GM21529 (cell line): ENCODE measurements around the gene SSH2.
"Not testable (repeated sequence)": the region's sequence is repeated elsewhere in the genome, so short reads cannot be mapped to it uniquely, and the experiment has no call there.

Experiments
- ATAC-seq: cut with Tn5 transposase; IDR thresholded peaks from one replicate; pipeline ENCODE4 v1.9.1; 2021; ENCODE audit not compliant: unreplicated experiment

The SSH2 gene

GRCh38 chr17:29929006-29929532 is 959 bp downstream of the SSH2 start:
- no peak for ATAC-seq

DNA sequence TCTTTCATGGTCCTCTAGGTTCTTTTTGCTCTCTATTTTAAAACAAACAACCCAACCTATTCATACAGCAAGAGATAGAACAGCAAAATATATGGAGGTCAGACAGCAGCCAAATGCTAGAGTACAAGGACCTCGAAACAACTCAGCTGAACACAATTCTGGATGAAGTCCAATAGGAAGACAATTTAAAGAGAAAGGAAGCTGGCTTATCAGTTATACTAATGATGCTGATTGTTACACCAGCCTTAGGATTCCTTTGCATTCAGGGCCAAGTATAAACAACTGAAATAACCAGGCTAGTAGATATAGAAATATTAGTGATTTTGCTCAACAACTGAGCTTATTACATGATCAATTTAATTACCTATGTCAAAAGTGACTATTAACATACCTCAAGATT is 2.5 kb downstream of the SSH2 start:
- no peak for ATAC-seq

- no peak for ATAC-seq
Measured at GRCh38 chr17:29924786-29925185, 5.2 kb downstream of the SSH2 start.

- ATAC-seq: no peak
Measured at GRCh38 chr17:29918922-29919856, 10.8 kb downstream of the SSH2 start.

- ATAC-seq: no peak
Measured at GRCh38 chr17:29918016-29918415, 12.0 kb downstream of the SSH2 start.

GRCh38 chr17:29914819-29915537 is 15.1 kb downstream of the SSH2 start:
- ATAC-seq: no peak

DNA sequence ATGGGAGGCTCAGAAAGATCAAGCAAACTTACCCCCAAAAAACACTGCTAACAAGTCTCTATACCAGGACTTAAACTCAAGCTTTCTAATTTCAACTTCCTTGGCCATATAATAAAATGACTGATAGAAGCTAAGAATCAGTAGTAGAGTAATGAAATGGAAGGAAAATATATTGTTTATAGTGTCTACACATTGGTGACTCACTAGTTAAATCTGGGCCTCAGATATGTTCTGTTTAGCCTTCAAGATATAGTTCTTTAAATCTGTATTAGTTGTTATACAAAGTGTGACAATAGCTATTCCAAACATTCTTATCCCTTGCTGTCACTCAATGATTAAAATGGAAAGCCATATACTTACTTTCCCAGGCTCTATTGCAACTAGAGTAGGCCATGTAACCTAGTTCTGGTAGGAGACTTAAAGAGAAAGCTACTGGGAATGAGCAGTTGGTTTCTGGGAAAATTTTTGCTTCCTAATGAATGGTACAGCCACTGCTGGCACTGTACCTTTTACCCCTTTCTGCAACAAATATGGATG is 18.3 kb downstream of the SSH2 start:
- ATAC-seq: no peak

DNA sequence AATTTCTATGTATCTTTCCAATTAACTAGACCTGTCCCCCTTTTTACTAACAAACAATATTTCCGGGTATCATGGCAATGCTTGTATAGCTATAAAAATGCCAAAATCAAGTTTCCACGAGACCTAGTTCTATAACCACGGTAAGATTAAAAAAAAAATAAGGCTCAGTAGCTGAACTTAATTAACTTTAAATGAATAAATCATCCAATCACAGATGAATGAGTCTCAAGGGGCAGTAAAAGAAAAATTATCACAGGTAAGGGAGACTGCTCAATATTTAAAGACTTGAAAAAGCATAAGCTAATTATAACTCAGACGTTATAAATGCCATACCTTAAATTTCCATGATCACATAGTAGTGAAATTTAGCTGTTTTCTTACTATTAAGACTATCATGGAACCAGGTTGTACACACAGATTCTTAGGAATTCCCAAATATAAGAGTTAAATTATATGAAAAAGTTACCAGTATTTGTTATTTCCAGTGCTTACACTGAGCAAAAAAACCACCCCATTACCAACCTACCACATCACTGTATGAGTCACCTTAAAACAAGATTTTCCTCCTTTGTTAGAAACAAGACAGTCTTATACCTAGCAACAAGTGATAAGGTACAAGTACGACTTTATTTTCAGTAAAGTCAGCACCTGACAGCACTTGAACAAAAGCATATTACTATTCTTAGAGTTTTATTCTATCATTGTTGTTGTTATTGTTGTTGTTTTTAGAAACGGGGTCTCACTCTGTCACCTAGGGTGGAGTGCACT is 20.6 kb downstream of the SSH2 start:
- no peak for ATAC-seq

DNA sequence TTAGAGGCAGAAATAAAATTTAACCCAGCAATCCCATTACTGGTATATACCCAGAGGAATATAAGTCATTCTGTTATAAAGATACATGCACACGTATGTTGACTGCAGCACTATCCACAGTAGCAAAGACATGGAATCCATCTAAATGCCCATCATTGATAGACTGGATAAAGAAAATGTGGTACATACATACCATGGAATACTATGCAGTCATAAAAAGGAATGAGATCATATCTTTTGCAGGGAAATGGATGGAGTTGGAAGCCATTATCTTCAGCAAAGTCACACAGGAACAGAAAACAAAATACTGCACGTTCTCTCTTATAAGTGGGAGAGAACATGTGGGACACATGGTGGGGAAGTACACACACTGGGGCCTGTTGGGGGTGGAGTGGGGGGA is 23.1 kb downstream of the SSH2 start:
- no peak for ATAC-seq

DNA sequence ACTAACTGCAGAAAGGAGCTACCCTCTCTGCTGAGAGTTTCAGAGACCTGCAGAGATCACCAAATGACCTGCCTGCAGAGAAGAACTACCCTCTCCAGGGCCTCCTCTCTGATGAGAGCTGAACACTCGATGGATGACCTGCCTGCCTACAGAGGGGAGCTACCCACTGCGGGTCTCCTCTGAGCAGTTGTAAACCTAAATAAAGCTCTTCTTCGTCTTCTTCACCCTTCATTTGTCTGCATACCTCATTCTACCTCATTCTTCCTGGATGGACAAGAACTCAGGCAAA is 24.2 kb downstream of the SSH2 start:
- no peak for ATAC-seq

GRCh38 chr17:29905086-29905878 is 24.7 kb downstream of the SSH2 start:
- ATAC-seq: no peak

DNA sequence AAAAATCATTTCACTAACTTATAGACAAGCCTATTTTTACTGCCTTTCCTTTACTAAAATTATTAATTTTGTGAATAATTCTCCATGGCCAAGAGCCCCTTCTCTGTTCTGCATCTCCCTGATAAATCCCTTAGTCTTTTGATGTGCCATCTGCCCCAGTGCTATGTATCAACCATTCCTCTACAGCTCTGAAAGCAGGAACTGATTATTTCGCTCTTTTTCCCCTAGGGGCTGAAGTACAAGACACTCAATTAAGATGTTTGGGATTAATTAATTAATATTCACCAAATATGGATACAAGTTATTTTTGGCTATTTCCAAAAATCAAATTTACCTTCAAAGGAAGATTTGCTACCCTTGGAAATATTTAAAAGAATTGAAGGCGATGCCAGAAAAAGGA is 26.6 kb downstream of the SSH2 start:
- no peak for ATAC-seq

DNA sequence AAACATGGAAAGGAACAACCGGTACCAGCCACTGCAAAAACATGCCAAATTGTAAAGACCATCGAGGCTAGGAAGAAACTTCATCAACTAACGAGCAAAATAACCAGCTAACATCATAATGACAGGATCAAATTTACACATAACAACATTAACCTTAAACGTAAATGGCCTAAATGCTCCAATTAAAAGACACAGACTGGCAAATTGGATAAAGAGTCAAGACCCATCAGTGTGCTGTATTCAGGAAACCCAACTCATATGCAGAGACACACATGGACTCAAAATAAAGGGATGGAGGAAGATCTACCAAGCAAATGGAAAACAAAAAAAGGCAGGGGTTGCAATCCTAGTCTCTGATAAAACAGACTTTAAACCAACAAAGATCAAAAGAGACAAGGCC is 32.9 kb downstream of the SSH2 start:
- not testable (repeated sequence) for ATAC-seq

- no peak for ATAC-seq
Measured at GRCh38 chr17:29892201-29892600, 37.8 kb downstream of the SSH2 start.

GRCh38 chr17:29891131-29891530 is 38.9 kb downstream of the SSH2 start:
- ATAC-seq: no peak

- ATAC-seq: no peak
Measured at GRCh38 chr17:29885031-29885640, 44.9 kb downstream of the SSH2 start.

GRCh38 chr17:29883497-29883896 is 46.5 kb downstream of the SSH2 start:
- no peak for ATAC-seq

DNA sequence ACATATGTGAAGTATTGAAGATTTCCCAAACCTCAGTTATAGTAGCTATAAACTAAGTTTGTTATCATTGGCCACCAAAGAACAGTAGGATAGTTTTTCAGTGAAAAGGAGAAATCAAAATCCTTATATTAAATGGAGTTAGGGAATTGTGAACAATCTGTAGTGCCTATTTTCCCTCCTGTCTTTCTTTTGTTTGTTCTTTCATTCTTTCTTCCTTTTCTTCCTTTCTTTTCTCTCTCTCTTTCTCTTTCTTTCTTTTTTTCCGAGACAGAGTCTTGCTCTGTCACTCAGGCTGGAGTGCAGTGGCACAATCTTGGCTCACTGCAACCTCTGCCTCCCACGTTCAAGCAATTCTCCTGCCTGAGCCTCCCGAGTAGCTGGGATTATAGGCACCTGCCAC is 48.8 kb downstream of the SSH2 start:
- no peak for ATAC-seq

GRCh38 chr17:29880031-29880430 is 50.0 kb downstream of the SSH2 start:
- no peak for ATAC-seq
